ENCODE data around the gene CFAP299.

DNA sequence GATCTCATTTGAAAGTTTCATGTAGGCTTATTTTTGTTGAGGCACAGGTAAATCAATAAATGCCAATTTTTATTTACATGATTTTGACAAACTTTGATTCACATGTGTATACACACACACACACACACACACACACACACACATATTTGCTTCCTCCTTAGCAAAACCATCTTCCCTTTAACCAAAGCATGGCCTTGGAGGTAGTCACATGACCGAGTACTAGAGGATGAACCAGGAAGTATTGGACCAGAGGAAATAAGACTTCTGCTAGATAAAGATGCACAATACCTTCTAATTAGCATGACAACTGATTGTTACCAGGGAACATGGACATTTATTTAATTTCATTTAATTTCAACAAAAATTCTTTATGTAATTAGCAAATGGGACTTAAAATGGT, 23.4 kb upstream of the CFAP299 start:
- TF ChIP-seq, protein P1, sequence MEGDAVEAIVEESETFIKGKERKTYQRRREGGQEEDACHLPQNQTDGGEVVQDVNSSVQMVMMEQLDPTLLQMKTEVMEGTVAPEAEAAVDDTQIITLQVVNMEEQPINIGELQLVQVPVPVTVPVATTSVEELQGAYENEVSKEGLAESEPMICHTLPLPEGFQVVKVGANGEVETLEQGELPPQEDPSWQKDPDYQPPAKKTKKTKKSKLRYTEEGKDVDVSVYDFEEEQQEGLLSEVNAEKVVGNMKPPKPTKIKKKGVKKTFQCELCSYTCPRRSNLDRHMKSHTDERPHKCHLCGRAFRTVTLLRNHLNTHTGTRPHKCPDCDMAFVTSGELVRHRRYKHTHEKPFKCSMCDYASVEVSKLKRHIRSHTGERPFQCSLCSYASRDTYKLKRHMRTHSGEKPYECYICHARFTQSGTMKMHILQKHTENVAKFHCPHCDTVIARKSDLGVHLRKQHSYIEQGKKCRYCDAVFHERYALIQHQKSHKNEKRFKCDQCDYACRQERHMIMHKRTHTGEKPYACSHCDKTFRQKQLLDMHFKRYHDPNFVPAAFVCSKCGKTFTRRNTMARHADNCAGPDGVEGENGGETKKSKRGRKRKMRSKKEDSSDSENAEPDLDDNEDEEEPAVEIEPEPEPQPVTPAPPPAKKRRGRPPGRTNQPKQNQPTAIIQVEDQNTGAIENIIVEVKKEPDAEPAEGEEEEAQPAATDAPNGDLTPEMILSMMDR (IDR thresholded peaks at IDR 0.05): no peak
- no peak for TF ChIP-seq POLR2A (IDR thresholded peaks at IDR 0.05)
